IPS-20b (cell line): ENCODE results near the gene FGD6.
A peak's percentile ranks its signal among the peaks of the same experiment; 100 is the strongest.

Experiments used
- H3K27ac ChIP-seq: one replicate; pipeline ENCODE4 v1.5.1; 2013; ENCODE audit warnings: low read length
- H3K27me3 ChIP-seq: 2 replicates; pipeline ENCODE4 v1.6.1; 2013; ENCODE audit warnings: mild to moderate bottlenecking, low read length, inconsistent platforms; ENCODE audit not compliant: insufficient read depth
- H3K36me3 ChIP-seq: 2 replicates; pipeline ENCODE4 v1.6.1; 2013; ENCODE audit warnings: low read depth, mild to moderate bottlenecking, inconsistent platforms, low read length, moderate library complexity; ENCODE audit not compliant: insufficient read depth
- H3K4me1 ChIP-seq: 2 replicates; pipeline ENCODE4 v1.6.1; 2013; ENCODE audit warnings: mild to moderate bottlenecking, control low read depth, inconsistent platforms, low read length, moderate library complexity; ENCODE audit not compliant: insufficient read depth
- H3K4me3 ChIP-seq: 2 replicates; pipeline ENCODE4 v1.5.1; 2013; ENCODE audit warnings: mild to moderate bottlenecking, low read length, inconsistent platforms
- H3K9ac ChIP-seq: 2 replicates; pipeline ENCODE4 v1.6.1; 2013; ENCODE audit warnings: low read depth, mild to moderate bottlenecking, inconsistent platforms, low read length, moderate library complexity
- H3K9me3 ChIP-seq: 2 replicates; pipeline ENCODE4 v1.6.1; 2013; ENCODE audit warnings: mild to moderate bottlenecking, low read depth, low read length, inconsistent platforms; ENCODE audit not compliant: insufficient read depth

Gene FGD6

DNA sequence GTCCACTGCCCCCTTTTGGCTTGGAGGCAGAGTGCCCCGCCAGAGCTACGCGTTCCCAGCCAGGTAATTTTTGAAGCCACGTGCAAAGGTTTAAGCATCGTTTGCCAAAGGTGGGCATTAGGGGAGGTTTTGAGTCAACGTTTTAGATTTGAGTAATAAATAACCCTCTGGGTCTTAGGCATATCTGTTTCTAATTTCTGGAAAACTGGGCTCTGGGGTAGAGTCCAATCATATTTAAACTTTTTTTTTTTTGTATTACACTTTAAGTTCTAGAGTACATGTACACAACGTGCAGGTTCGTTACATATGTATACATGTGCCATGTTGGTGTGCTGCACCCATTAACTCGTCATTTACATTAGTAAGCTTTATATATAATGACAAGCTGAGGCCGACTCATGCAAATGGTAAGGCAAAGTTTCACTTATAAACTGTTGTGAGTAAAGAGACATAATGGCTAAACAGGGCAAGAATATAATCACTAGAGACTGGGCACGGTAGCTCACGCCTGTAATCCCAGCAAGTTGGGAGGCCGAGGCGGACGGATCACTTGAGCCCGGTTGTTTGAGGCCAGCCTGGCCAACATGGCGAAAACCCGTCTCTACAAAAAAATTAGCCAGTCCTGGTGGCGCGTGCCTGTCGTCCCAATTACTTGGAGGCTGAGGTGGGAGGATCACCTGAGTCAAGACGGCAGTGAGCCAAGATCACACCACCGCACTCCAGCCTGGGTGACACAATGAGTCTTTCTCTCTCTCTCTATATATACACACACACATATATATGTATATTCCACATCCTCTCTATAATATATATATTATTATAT, 143.4 kb downstream of the FGD6 start:
- H3K4me1 ChIP-seq = peaks cover 3% of the 10 kb centered on the region; the same call in 1 of the 2 replicates
- H3K36me3 ChIP-seq = peaks cover 9% of the 10 kb centered on the region; the same call in 1 of the 2 replicates
- H3K27ac ChIP-seq = no peak overlapping the region
- peak overlapping the region; percentile 99; the same call in 1 of the 2 replicates for H3K4me3 ChIP-seq
- H3K27me3 ChIP-seq = no peaks in the 10 kb centered on the region
- H3K9ac ChIP-seq = no peak overlapping the region
- H3K9me3 ChIP-seq = no peaks in the 10 kb centered on the region

DNA sequence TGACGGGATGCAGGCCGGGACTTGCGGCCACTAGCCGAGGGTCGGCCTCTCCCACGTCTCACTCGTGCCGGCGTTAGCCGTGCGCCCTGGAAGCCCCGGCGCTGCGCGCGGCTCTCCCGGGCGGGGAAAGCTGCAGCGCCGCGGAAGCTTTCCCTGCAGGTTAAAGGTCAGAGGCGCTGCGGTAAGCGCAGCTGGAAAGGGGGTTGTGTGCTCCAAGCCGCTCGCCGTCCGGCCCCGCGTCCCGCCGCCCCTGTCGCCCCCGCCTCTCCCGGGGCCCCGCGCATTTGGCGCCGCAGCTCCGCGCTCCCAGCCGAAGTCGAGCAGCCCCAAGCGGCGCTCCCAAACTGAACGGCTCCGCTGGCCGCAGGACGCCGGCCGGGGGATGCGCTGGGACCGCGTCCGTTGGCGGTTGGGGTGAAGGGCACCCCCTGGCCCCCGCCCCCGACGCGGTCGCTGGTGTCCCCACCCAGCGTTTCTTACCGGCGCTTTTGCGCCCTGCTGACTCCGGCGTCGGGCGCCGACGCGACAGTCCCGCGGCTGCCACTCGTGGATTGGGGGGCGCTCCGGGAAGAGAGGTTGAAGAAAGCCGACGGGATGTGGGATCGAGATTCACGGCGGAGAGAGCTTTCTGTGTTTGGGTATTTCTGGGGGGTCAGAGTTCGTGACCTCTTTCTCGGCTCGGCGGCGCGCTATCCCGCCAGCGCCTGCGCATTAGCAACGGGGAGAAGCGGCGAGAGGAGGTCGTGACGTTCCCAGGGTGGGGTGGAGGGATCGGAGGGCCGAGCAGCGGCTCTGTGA, 144.2 kb downstream of the FGD6 start, which contains the start of gene NR2C1:
NR2C1 (minus strand) TSS at position 719 of the 798 bp plus-strand sequence. CDS start 6,234 bp downstream, outside the sequence.
- peak within 1 kb of the TSS; percentile 99 for H3K4me3 ChIP-seq
- peak within 1 kb of the TSS; percentile 89 for H3K27ac ChIP-seq
- no peaks in the 10 kb centered on the region for H3K27me3 ChIP-seq
- H3K9ac ChIP-seq = peak within 1 kb of the TSS; percentile 96
- H3K9me3 ChIP-seq = no peaks in the 10 kb centered on the region
- H3K4me1 ChIP-seq = peaks cover 3% of the 10 kb centered on the region; the same call in 1 of the 2 replicates
- peaks cover 10% of the 10 kb centered on the region; the same call in 1 of the 2 replicates for H3K36me3 ChIP-seq

- Histone ChIP-seq H3K27ac (no peak overlapping the region), H3K27me3 (no peaks in the 10 kb centered on the region), H3K4me3 (no peak overlapping the region), H3K9ac (no peak overlapping the region), H3K4me1 (peaks cover 3% of the 10 kb centered on the region; the same call in 1 of the 2 replicates), H3K36me3 (peaks cover 29% of the 10 kb centered on the region), H3K9me3 (no peaks in the 10 kb centered on the region)
These were observed 146.9 kb downstream of the FGD6 start for GRCh38 chr12:95070378-95070777.

- no peaks in the 10 kb centered on the region for H3K4me1 ChIP-seq
- no peak overlapping the region for H3K27ac ChIP-seq
- H3K9me3 ChIP-seq = no peaks in the 10 kb centered on the region
- H3K36me3 ChIP-seq = peaks cover 67% of the 10 kb centered on the region
- H3K9ac ChIP-seq = no peak overlapping the region
- no peaks in the 10 kb centered on the region for H3K27me3 ChIP-seq
- no peak overlapping the region for H3K4me3 ChIP-seq
These were observed 151.0 kb downstream of the FGD6 start for GRCh38 chr12:95066091-95066855.

DNA sequence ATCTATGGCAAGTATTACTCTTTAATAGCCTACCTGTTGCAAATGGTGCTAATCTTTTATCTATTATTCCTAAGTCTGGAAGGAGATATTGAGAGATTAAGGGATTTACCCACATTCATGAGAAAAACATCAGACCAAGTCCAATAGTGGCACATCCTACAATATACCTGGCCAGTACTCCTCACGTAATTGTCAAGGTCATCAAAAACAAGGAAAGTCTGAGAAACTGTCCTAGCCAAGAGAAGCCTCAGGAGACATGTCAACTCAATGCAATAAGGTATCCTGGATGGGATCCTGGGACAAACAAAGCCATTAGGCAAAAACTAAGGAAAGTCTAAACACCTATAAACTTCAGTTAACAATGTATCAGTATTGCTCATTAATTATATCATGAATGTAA, 156.3 kb downstream of the FGD6 start:
- Histone ChIP-seq H3K27ac (no peak overlapping the region), H3K4me1 (no peaks in the 10 kb centered on the region), H3K9me3 (no peaks in the 10 kb centered on the region), H3K9ac (no peak overlapping the region), H3K36me3 (peaks cover 97% of the 10 kb centered on the region), H3K27me3 (no peaks in the 10 kb centered on the region), H3K4me3 (no peak overlapping the region)

DNA sequence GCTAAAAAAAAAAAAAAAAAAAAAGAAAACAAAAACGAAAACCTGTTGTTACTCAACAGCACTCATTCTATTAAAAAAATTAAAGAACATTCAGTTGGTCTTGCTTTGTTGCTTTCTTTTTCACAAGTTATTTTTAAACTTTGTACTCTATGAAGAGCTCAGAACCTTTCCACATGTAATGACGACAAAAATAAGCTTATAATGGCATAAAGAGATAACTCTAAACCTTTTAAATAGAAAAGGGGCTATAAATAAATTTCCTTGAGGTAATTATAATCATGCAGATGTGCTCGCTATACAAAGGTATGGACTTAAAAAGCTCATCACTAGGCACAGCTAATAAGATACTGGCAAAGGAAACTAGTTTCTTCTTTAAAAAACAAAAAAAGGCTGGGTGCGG, 157.3 kb downstream of the FGD6 start:
- no peak overlapping the region for H3K4me3 ChIP-seq
- H3K9ac ChIP-seq = no peak overlapping the region
- H3K4me1 ChIP-seq = no peaks in the 10 kb centered on the region
- no peaks in the 10 kb centered on the region for H3K27me3 ChIP-seq
- no peak overlapping the region for H3K27ac ChIP-seq
- H3K36me3 ChIP-seq = peaks cover 96% of the 10 kb centered on the region
- no peaks in the 10 kb centered on the region for H3K9me3 ChIP-seq

DNA sequence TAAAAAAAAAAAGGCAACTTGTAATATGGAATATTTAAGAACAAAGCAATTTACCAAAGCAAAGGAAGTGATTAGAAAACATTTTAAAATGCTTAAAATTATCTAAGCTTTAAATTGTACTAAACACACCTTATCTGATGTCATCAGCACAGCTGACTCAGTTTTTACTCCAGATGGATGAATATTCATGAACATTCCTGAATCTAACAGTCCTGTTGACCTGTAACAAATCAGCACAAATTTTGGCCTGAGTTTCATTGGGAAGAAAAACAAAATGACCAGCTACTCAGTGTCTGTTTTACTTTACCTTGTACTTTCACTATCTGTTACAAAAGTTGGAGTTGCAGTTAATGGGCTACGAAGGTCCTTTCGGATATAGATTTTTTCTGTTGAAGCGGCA, 159.8 kb downstream of the FGD6 start:
- no peaks in the 10 kb centered on the region for H3K9me3 ChIP-seq
- H3K36me3 ChIP-seq = peaks cover 91% of the 10 kb centered on the region

GRCh38 chr12:95055057-95055456, 162.2 kb downstream of the FGD6 start:
- H3K9ac ChIP-seq = no peak overlapping the region
- peaks cover 89% of the 10 kb centered on the region for H3K36me3 ChIP-seq
- H3K4me3 ChIP-seq = no peak overlapping the region
- H3K9me3 ChIP-seq = no peaks in the 10 kb centered on the region
- no peak overlapping the region for H3K27ac ChIP-seq
- no peaks in the 10 kb centered on the region for H3K27me3 ChIP-seq
- H3K4me1 ChIP-seq = no peaks in the 10 kb centered on the region

More for the DNA sequence above, 159.8 kb downstream of the FGD6 start:
- Histone ChIP-seq H3K4me1 (no peaks in the 10 kb centered on the region), H3K9ac (no peak overlapping the region), H3K4me3 (no peak overlapping the region), H3K27ac (no peak overlapping the region), H3K27me3 (no peaks in the 10 kb centered on the region)

- Histone ChIP-seq H3K27me3 (no peaks in the 10 kb centered on the region), H3K27ac (no peak overlapping the region), H3K9ac (no peak overlapping the region), H3K9me3 (no peaks in the 10 kb centered on the region), H3K4me1 (no peaks in the 10 kb centered on the region), H3K4me3 (no peak overlapping the region), H3K36me3 (peaks cover 86% of the 10 kb centered on the region)
These were observed 163.1 kb downstream of the FGD6 start for GRCh38 chr12:95054206-95054605.

GRCh38 chr12:95051241-95051640, 166.0 kb downstream of the FGD6 start:
- H3K36me3 ChIP-seq = peaks cover 85% of the 10 kb centered on the region

DNA sequence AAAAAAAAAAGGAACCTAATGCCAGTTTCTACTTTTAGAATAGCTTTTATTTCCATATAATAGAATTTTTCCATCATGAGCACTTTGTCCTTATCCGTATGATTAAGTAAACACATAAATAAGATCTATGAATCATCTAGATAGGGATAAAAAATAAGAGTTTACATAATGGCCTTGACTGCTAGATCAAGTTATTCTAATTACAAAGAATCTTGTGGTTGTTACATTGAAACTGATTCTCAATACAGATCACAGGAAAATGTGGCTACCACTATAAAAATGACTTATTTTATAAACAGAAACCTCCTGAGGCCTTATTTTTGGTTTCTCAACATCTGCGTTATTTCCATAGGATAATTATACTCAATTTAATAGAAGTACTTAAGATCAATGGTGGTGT, 179.4 kb downstream of the FGD6 start:
- no peak overlapping the region for H3K9ac ChIP-seq
- no peaks in the 10 kb centered on the region for H3K27me3 ChIP-seq
- no peaks in the 10 kb centered on the region for H3K9me3 ChIP-seq
- H3K4me1 ChIP-seq = no peaks in the 10 kb centered on the region
- H3K36me3 ChIP-seq = peaks cover 85% of the 10 kb centered on the region
- no peak overlapping the region for H3K4me3 ChIP-seq
- no peak overlapping the region for H3K27ac ChIP-seq

More at GRCh38 chr12:95051241-95051640, 166.0 kb downstream of the FGD6 start:
- no peaks in the 10 kb centered on the region for H3K9me3 ChIP-seq
- H3K27ac ChIP-seq = no peak overlapping the region
- no peaks in the 10 kb centered on the region for H3K4me1 ChIP-seq
- no peak overlapping the region for H3K4me3 ChIP-seq
- H3K27me3 ChIP-seq = no peaks in the 10 kb centered on the region
- H3K9ac ChIP-seq = no peak overlapping the region
